Measurements from ENCODE around the gene NRAP.

DNA sequence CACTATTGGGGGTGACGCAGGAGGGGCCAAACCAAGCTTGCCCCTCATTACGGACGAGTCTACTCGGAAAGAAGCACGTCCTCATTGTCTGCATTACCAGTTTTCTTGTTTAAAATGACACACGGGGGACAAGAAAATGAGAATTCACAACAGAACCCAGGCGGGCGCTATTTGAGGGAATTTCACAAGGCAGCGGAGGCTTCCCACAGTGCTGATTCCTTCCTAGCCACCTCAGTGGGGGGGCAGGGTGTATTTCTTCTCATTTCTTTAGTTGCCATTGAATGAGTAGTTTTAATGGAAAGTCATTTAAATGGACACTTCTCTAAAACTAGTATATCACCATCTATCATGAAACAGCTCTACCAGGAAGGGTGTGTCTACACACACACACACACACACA lies 42.9 kb downstream of the NRAP start:
- TF ChIP-seq POLR2A (IDR thresholded peaks at IDR 0.05; ENCODE audit: low read length) = no peak
- no peak for TF ChIP-seq GATA1 (IDR thresholded peaks at IDR 0.05; ENCODE audit: low read depth, low read length)
